K562 (cell line): ENCODE data around the gene SBNO1. TPM values are rescaled to one million over a fixed set of nuclear protein-coding genes. Genes with fewer than 3 reads are reported as not detected.
A peak's percentile ranks its signal among the peaks of the same experiment; 100 is the strongest.

Experiments used
- CBFA2T3 ChIP-seq: fragments of 450-650 bp; IDR thresholded peaks from 2 replicates; pipeline ENCODE4 v1.6.1; 2017
- CBX5 ChIP-seq: IDR thresholded peaks from 2 replicates; pipeline ENCODE4 v1.6.1; 2014; ENCODE audit warnings: low read depth, borderline replicate concordance
- CHAMP1 ChIP-seq: fragments of 450-650 bp; IDR thresholded peaks from 2 replicates; pipeline ENCODE4 v1.6.1; 2016; ENCODE audit warnings: mild to moderate bottlenecking
- E2F3 ChIP-seq: fragments of 250-450 bp; sonication (Bioruptor Pico); IDR thresholded peaks from 2 replicates; pipeline ENCODE4 v1.4.0; 2020; ENCODE audit warnings: mild to moderate bottlenecking
- HCFC1 ChIP-seq: IDR thresholded peaks from 2 replicates; pipeline ENCODE4 v1.6.1; 2012; ENCODE audit warnings: low read depth, low read length, improper control_type of control experiment
- IRF1 ChIP-seq: sonication (generic); formaldehyde crosslinking; IDR thresholded peaks from 2 replicates; pipeline ENCODE4 v1.8.0; 2022; ENCODE audit warnings: missing genetic modification reagents, mild to moderate bottlenecking, borderline replicate concordance
- NFIX ChIP-seq: fragments of 250-450 bp; sonication (Bioruptor Pico); IDR thresholded peaks from 2 replicates; pipeline ENCODE4 v1.4.0; 2020; ENCODE audit warnings: low read depth, mild to moderate bottlenecking, moderate library complexity
- NRF1 ChIP-seq, 2 experiments: fragments of 450-650 bp; IDR thresholded peaks in 1 of 2; conservative IDR thresholded peaks in 1 of 2; 2 replicates each; pipeline ENCODE4 v1.6.1; 2014; ENCODE audit warnings: mild to moderate bottlenecking in 2 of 2
- PCBP2 ChIP-seq: fragments of 200-400 bp; formaldehyde crosslinking; IDR thresholded peaks from 2 replicates; pipeline ENCODE4 v1.6.1; 2018; ENCODE audit warnings: low read length, low read depth, mild to moderate bottlenecking, moderate library complexity; ENCODE audit not compliant: poor library complexity, severe bottlenecking
- RAD21 ChIP-seq, 2 experiments: fragments of 250-450 bp in 1 of 2; fragments of 450-650 bp in 1 of 2; sonication (Bioruptor Pico) in 1 of 2; formaldehyde crosslinking in 1 of 2; IDR thresholded peaks in 1 of 2; conservative IDR thresholded peaks in 1 of 2; 2 replicates each; pipeline versions ENCODE4 v1.4.0 to v1.8.0; 2020 to 2022; ENCODE audit warnings: mild to moderate bottlenecking in 2 of 2, moderate library complexity in 1 of 2
- RBFOX2 ChIP-seq: fragments of 200-400 bp; formaldehyde crosslinking; IDR thresholded peaks from 2 replicates; pipeline ENCODE4 v1.6.1; 2017; ENCODE audit warnings: low read depth, mild to moderate bottlenecking, low read length, moderate library complexity
- TBP ChIP-seq: optimal IDR thresholded peaks from 2 replicates; pipeline ENCODE3; 2011; ENCODE audit warnings: low read depth, low read length, improper control_type of control experiment
- ZBTB11 ChIP-seq, 3 experiments: fragments of 200-800 bp in 1 of 3; fragments of 250-450 bp in 1 of 3; fragments of 450-650 bp in 1 of 3; sonication (Bioruptor Pico) in 1 of 3; sonication (Bioruptor generic) in 1 of 3; formaldehyde crosslinking in 1 of 3; IDR thresholded peaks; 2 replicates each; pipeline versions ENCODE4 v1.6.1 to v1.8.0; 2016 to 2022; ENCODE audit warnings: mild to moderate bottlenecking in 2 of 3, missing genetic modification characterization in 2 of 3, missing compliant biosample characterization in 1 of 3, moderate library complexity in 1 of 3
- ZNF830 ChIP-seq: fragments of 250-450 bp; sonication (Bioruptor Pico); IDR thresholded peaks from 2 replicates; pipeline ENCODE4 v1.5.0; 2021; ENCODE audit warnings: mild to moderate bottlenecking
- polyA plus RNA-seq, 8 experiments: library from polyadenylated mRNA; depleted of rRNA in 4 of 8; stranded (reverse) in 5 of 8; unstranded in 3 of 8; fragments of >200 nt; fragmentation: Nextera tagmentation in 2 of 8; fragmentation: Illumina TruSeq in 1 of 8; extraction: Ambion mirVana in 2 of 8; extraction: Trizol in 1 of 8; gene quantifications; 2 replicates each; pipeline versions ENCODE4 v1.2.1 to v1.2.3, GENCODE V29; 2011 to 2014; ENCODE audit warnings: inconsistent platforms in 1 of 8, missing spikeins in 1 of 8
- total RNA-seq, 7 experiments: library from RNA; depleted of rRNA in 6 of 7; stranded (reverse); fragments of >200 nt in 6 of 7; fragmentation: Illumina TruSeq in 2 of 7; extraction: Trizol in 2 of 7; gene quantifications; 2 replicates each; pipeline versions ENCODE4 v1.2.1 to v1.2.3, GENCODE V29; 2011 to 2021; ENCODE audit warnings: low replicate concordance in 1 of 7
- TF ChIP-seq, protein P1 (sequence below), 3 experiments: IDR thresholded peaks in 2 of 3; conservative IDR thresholded peaks in 1 of 3; 2 replicates each; pipeline ENCODE4 v1.5.1; 2011 to 2012; ENCODE audit warnings: low read length in 3 of 3, mild to moderate bottlenecking in 3 of 3, control low read depth in 2 of 3, improper control_type of control experiment in 1 of 3, inconsistent platforms in 1 of 3, low read depth in 1 of 3, mixed read lengths in 1 of 3, moderate library complexity in 1 of 3; ENCODE audit not compliant: insufficient read depth in 2 of 3
- TF ChIP-seq, protein P2 (sequence below): fragments of 250-450 bp; sonication (Bioruptor Pico); IDR thresholded peaks from 2 replicates; pipeline ENCODE4 v1.8.0; 2021; ENCODE audit warnings: moderate library complexity, mild to moderate bottlenecking, inconsistent platforms

SBNO1 gene
- total and polyA plus RNA-seq, 9 of the 15 experiments (the other 6 are each of a cell fraction or from before 2014, with no cell fraction given) = 14.9 to 77.1 (median 35.9) TPM

DNA sequence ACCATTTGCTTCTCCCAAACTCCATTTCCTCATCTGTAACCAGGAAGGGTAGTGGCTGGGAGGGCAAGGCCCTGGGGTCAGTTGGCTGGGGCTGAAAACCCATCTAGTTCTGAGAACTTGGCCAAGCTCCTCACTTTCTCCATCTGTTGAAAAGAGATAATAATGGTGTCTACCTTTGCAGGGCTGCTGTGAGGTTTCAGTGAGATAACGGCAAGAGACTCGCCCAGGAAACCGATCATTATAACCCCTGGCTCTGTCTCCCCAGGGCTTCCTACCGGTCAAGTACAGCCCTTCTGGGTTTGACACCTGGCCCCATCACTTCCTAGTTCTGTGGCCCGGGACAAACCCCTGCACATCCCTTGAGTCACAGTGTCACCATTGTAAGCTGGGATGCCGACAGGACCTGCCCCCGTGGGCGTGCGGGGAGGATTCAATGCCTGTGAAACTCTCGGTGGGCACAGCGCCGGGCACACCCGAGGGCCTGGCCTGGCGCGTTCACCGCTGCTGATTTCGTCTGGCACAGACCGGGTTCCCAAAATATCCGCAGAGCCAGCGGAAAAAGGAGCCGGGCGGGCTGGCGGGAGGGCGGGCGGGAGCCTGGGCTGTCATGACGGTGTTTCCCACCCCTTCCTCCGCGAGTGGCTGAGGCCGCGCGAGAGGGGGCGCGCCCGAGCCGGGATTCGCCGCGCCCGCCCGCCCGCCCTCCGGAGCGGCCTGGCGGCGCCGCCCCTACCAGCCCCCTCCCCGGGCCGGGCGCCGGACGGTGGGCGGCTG, 23.7 kb upstream of the SBNO1 start (continued):
- TF ChIP-seq RBFOX2 (peak; percentile 75), IRF1 (no peak), CBX5 (no peak), ZNF830 (CRISPR knock-in tag) (no peak), E2F3 (CRISPR knock-in tag) (no peak), TBP (no peak), HCFC1 (no peak), ZBTB11 (CRISPR knock-in tag; IDR thresholded peaks at IDR 0.05) (peak in 1 of 3 experiments; percentile 57; a peak in 2 of 6 replicates), PCBP2 (no peak), NFIX (CRISPR knock-in tag) (no peak), CBFA2T3 (peak; percentile 97), NRF1 (conservative IDR thresholded peaks at IDR 0.05 in 1 of 2, IDR thresholded peaks at IDR 0.05 in 1 of 2) (no peak), RAD21 (CRISPR knock-in tag; conservative IDR thresholded peaks at IDR 0.05 in 1 of 2, IDR thresholded peaks at IDR 0.05 in 1 of 2) (no peak), CHAMP1 (no peak)
- TF ChIP-seq, protein P1, sequence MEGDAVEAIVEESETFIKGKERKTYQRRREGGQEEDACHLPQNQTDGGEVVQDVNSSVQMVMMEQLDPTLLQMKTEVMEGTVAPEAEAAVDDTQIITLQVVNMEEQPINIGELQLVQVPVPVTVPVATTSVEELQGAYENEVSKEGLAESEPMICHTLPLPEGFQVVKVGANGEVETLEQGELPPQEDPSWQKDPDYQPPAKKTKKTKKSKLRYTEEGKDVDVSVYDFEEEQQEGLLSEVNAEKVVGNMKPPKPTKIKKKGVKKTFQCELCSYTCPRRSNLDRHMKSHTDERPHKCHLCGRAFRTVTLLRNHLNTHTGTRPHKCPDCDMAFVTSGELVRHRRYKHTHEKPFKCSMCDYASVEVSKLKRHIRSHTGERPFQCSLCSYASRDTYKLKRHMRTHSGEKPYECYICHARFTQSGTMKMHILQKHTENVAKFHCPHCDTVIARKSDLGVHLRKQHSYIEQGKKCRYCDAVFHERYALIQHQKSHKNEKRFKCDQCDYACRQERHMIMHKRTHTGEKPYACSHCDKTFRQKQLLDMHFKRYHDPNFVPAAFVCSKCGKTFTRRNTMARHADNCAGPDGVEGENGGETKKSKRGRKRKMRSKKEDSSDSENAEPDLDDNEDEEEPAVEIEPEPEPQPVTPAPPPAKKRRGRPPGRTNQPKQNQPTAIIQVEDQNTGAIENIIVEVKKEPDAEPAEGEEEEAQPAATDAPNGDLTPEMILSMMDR (IDR thresholded peaks at IDR 0.05 in 2 of 3, conservative IDR thresholded peaks at IDR 0.05 in 1 of 3; ENCODE audit: insufficient read depth in 2 of 3, low read depth in 1 of 3, low read length in 3 of 3) = peak in 1 of 3 experiments; percentile 0; a peak in 1 of 6 replicates
- TF ChIP-seq, protein P2, sequence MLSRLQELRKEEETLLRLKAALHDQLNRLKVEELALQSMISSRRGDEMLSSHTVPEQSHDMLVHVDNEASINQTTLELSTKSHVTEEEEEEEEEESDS = no peak
